Left renal cortex interstitium (tissue), 4 donors: ENCODE measurements around the gene RHOH. TPM values are rescaled to one million over a fixed set of nuclear protein-coding genes. Genes with fewer than 3 reads are reported as not detected.

ENCODE experiments used
- DNase-seq, 4 donors: peaks; one replicate each; pipeline ENCODE4 v3.0.0-alpha.2; 2013; ENCODE audit warnings: low read depth in 4 of 4, low spot score in 2 of 4, missing footprints in 1 of 4
- polyA plus RNA-seq, 4 donors: library from polyadenylated mRNA; unstranded; fragments of 120-200 nt; gene quantifications; one replicate each; pipeline ENCODE4 v1.2.1, GENCODE V29; 2013; ENCODE audit not compliant: insufficient read length in 4 of 4

The RHOH gene
- polyA plus RNA-seq, 4 donors, result 0.61 to 0.91 (median 0.72) TPM

GRCh38 chr4:40202474-40202873 is 5.6 kb downstream of the RHOH start:
- DNase-seq, result no peak

- no peak for DNase-seq
Observed at GRCh38 chr4:40204507-40205258, 7.9 kb downstream of the RHOH start.

- DNase-seq, result no peak
Observed at GRCh38 chr4:40205259-40206198, 8.7 kb downstream of the RHOH start.

GRCh38 chr4:40206426-40206825 is 9.6 kb downstream of the RHOH start:
- no peak for DNase-seq

GRCh38 chr4:40209401-40209800 is 12.6 kb downstream of the RHOH start:
- DNase-seq, result no peak

GRCh38 chr4:40210776-40211175 is 13.9 kb downstream of the RHOH start:
- no peak for DNase-seq

GRCh38 chr4:40211224-40212185 is 14.7 kb downstream of the RHOH start:
- no peak for DNase-seq

- no peak for DNase-seq
Observed at GRCh38 chr4:40212674-40213527, 16.1 kb downstream of the RHOH start.

- DNase-seq, result no peak
Observed at GRCh38 chr4:40214038-40214437, 17.2 kb downstream of the RHOH start.

GRCh38 chr4:40214661-40215418 is 18.0 kb downstream of the RHOH start:
- DNase-seq, result no peak

- DNase-seq, result no peak
Observed at GRCh38 chr4:40216622-40217366, 20.0 kb downstream of the RHOH start.

- no peak for DNase-seq
Observed at GRCh38 chr4:40221744-40222143, 24.9 kb downstream of the RHOH start.

GRCh38 chr4:40223343-40223742 is 26.5 kb downstream of the RHOH start:
- no peak for DNase-seq

GRCh38 chr4:40224432-40224831 is 27.6 kb downstream of the RHOH start:
- DNase-seq, result no peak

GRCh38 chr4:40225497-40225896 is 28.7 kb downstream of the RHOH start:
- DNase-seq, result no peak

GRCh38 chr4:40227284-40227683 is 30.5 kb downstream of the RHOH start:
- DNase-seq, result no peak

GRCh38 chr4:40228497-40229365 is 31.9 kb downstream of the RHOH start:
- no peak for DNase-seq
